AG04450 (cell line): Measurements from ENCODE around the gene RASSF7. TPM values are rescaled to one million over a fixed set of nuclear protein-coding genes. Genes with fewer than 3 reads are reported as not detected.

Experiments
- CTCF ChIA-PET: fragments of 300-600, 350-600 bp; formaldehyde crosslinking; extraction: SDS; loops from one replicate; lab custom pipeline; 2022; ENCODE audit warnings: antibody characterized with exemption, inconsistent platforms; lab: Charles Lee
- POLR2A ChIA-PET: fragments of 350-600 bp; formaldehyde crosslinking; extraction: SDS; loops from one replicate; lab custom pipeline; 2021; ENCODE audit warnings: antibody characterized with exemption, inconsistent platforms; lab: Yijun Ruan, JAX
- DNase-seq: peaks from one replicate; pipeline ENCODE4 v3.0.0-alpha.2; 2011; ENCODE audit warnings: low read depth, low spot score
- H3K27ac ChIP-seq: one replicate; pipeline ENCODE4 v1.5.1; 2012; ENCODE audit warnings: low read depth, low read length, control low read depth
- H3K27me3 ChIP-seq: one replicate; pipeline ENCODE4 v1.6.0; 2012; ENCODE audit warnings: low read length; ENCODE audit not compliant: control insufficient read depth, insufficient read depth
- H3K4me3 ChIP-seq: 2 replicates; pipeline ENCODE4 v1.5.1; 2011; ENCODE audit warnings: mild to moderate bottlenecking, low read depth, low read length, control low read depth
- H3K9me3 ChIP-seq: 2 replicates; pipeline ENCODE4 v1.5.1; 2012; ENCODE audit warnings: low read length; ENCODE audit not compliant: control insufficient read depth, insufficient read depth
- CTCF ChIP-seq: IDR thresholded peaks from 2 replicates; pipeline ENCODE4 v1.5.1; 2011; ENCODE audit warnings: low read depth, low read length, control low read depth, inconsistent platforms
- polyA plus RNA-seq: library from polyadenylated mRNA; depleted of rRNA; stranded (reverse); fragments of >200 nt; gene quantifications from 2 replicates; pipeline ENCODE4 v1.2.3, GENCODE V29; 2011

RASSF7 gene
- polyA plus RNA-seq, 1 experiment, result 2.5 TPM

- CTCF ChIA-PET, result no interaction called here
Observed at GRCh38 chr11:530960-531831, 29.6 kb upstream of the RASSF7 start.

GRCh38 chr11:531919-532526 is 28.7 kb upstream of the RASSF7 start:
- no peak for DNase-seq
- CTCF ChIA-PET, result interaction anchor here (1.2 kb wide), 1 partner anchor 13 kb away, joined by 8 read pairs; no protein-coding TSS in a partner anchor
- POLR2A ChIA-PET, result no interaction called here
- H3K27ac ChIP-seq, result no peak overlapping the region
- H3K27me3 ChIP-seq, result no peaks in the 10 kb centered on the region
- no peak for TF ChIP-seq CTCF
- no peak overlapping the region for H3K4me3 ChIP-seq
- no peaks in the 10 kb centered on the region; the same call in 1 of the 2 replicates for H3K9me3 ChIP-seq

More at GRCh38 chr11:530960-531831, 29.6 kb upstream of the RASSF7 start:
- H3K27ac ChIP-seq, result no peak overlapping the region
- TF ChIP-seq CTCF, result no peak
- POLR2A ChIA-PET, result no interaction called here
- no peak overlapping the region for H3K4me3 ChIP-seq
- no peaks in the 10 kb centered on the region; the same call in 1 of the 2 replicates for H3K9me3 ChIP-seq
- DNase-seq, result no peak
- no peaks in the 10 kb centered on the region for H3K27me3 ChIP-seq

- ChIA-PET CTCF (interaction anchor here (0.6 to 1.2 kb wide), 2 partner anchors 13 to 19 kb away, joined by 5 to 8 read pairs; no protein-coding TSS in a partner anchor), POLR2A (interaction anchor here (0.6 kb wide), 1 partner anchor 23 kb away, joined by 3 read pairs; no protein-coding TSS in a partner anchor)
- Histone ChIP-seq H3K4me3 (no peak overlapping the region), H3K27ac (no peak overlapping the region), H3K9me3 (no peaks in the 10 kb centered on the region; the same call in 1 of the 2 replicates), H3K27me3 (no peaks in the 10 kb centered on the region)
- DNase-seq, result no peak
- TF ChIP-seq CTCF, result no peak
Observed at GRCh38 chr11:532527-532985, 28.2 kb upstream of the RASSF7 start.

- Histone ChIP-seq H3K27me3 (no peaks in the 10 kb centered on the region), H3K9me3 (no peaks in the 10 kb centered on the region; the same call in 1 of the 2 replicates), H3K27ac (no peak overlapping the region), H3K4me3 (no peak overlapping the region)
- no peak for DNase-seq
- ChIA-PET CTCF (interaction anchor here (0.6 to 1.2 kb wide), 3 partner anchors 14 to 20 kb away, joined by 3 to 8 read pairs (median 5); no protein-coding TSS in a partner anchor), POLR2A (interaction anchor here (0.6 kb wide), 1 partner anchor 24 kb away, joined by 3 read pairs; no protein-coding TSS in a partner anchor)
- TF ChIP-seq CTCF, result no peak
Observed at GRCh38 chr11:532986-533585, 27.7 kb upstream of the RASSF7 start.
